HepG2 (cell line): ENCODE results near the gene PIP5K1C. TPM values are rescaled to one million over a fixed set of nuclear protein-coding genes. Genes with fewer than 3 reads are reported as not detected.

Experiments used
- ATAC-seq: fragments of 200-7000 bp; cut with Tn5 transposase; 3 replicates; pipeline ENCODE4 v1.9.1; 2020; ENCODE audit warnings: mild to moderate bottlenecking, moderate library complexity
- BruUV-seq: library from RNA; stranded (reverse); fragments of 400-500 nt; replicated peaks from 2 replicates; lab custom pipeline; 2021; lab: Mats Ljungman, UMichigan
- CTCF ChIA-PET: fragments of 300-600 bp; formaldehyde crosslinking; extraction: SDS; loops from one replicate; lab custom pipeline; 2021; ENCODE audit warnings: low total read pairs, inconsistent platforms, low intra/inter-chr PET ratio; lab: Yijun Ruan, JAX
- POLR2A ChIA-PET: fragments of 350-600 bp; sonication (Branson Sonifier 250); formaldehyde crosslinking; loops from one replicate; lab custom pipeline; 2020; ENCODE audit warnings: antibody characterized with exemption, inconsistent platforms; lab: Yijun Ruan, JAX
- DNase-seq: peaks from one replicate; pipeline ENCODE4 v3.0.0-alpha.2; 2015; ENCODE audit warnings: low spot score
- FAIRE-seq: peaks from 3 replicates; lab custom pipeline; 2011; peaks lifted over from hg19 to GRCh38; lab: Jason Lieb, UNC
- H2AFZ ChIP-seq: one replicate; pipeline ENCODE4 v1.6.1; 2011; ENCODE audit warnings: low read length, inconsistent platforms
- H3K27ac ChIP-seq: fragments of 300-600 bp; 3 replicates; pipeline ENCODE4 v1.8.0; 2011; ENCODE audit warnings: mixed run types, mild to moderate bottlenecking, mixed read lengths, low read length, inconsistent platforms; ENCODE audit not compliant: insufficient read depth; ENCODE audit errors: extremely low read length
- H3K27me3 ChIP-seq, 2 experiments: fragments of 200-600 bp in 1 of 2; 2 replicates in 1 of 2; 3 replicates in 1 of 2; pipeline versions ENCODE4 v1.6.0 to v1.8.0; 2011; ENCODE audit warnings: low read length in 2 of 2, mild to moderate bottlenecking in 2 of 2, moderate library complexity in 2 of 2, inconsistent platforms in 1 of 2; ENCODE audit not compliant: insufficient read depth in 2 of 2, control insufficient read depth in 1 of 2
- H3K36me3 ChIP-seq, 2 experiments: fragments of 200-600 bp in 1 of 2; replicated peaks in 1 of 2; 2 replicates in 1 of 2; 3 replicates in 1 of 2; pipeline versions ENCODE4 v1.5.1 to v1.8.0; 2011; ENCODE audit warnings: low read length in 2 of 2, inconsistent platforms in 1 of 2; ENCODE audit not compliant: insufficient read depth in 2 of 2, control insufficient read depth in 1 of 2
- H3K4me1 ChIP-seq: 2 replicates; pipeline ENCODE4 v1.5.1; 2012; ENCODE audit warnings: low read length, inconsistent platforms; ENCODE audit not compliant: insufficient read depth
- H3K4me2 ChIP-seq: 2 replicates; pipeline ENCODE4 v1.6.0; 2011; ENCODE audit warnings: low read depth, low read length, inconsistent platforms
- H3K4me3 ChIP-seq, 3 experiments: fragments of 200-600 bp in 1 of 3; sonication (generic), shearing (Covaris generic) in 1 of 3; replicated peaks in 1 of 3; 2 replicates each; pipeline ENCODE4 v1.5.1; 2011 to 2016; ENCODE audit warnings: low read length in 3 of 3, inconsistent platforms in 2 of 3, low read depth in 2 of 3, mild to moderate bottlenecking in 2 of 3, control low read depth in 1 of 3, mixed read lengths in 1 of 3; ENCODE audit not compliant: insufficient read depth in 1 of 3
- H3K79me2 ChIP-seq: one replicate; pipeline ENCODE4 v1.6.1; 2011; ENCODE audit warnings: low read length, inconsistent platforms; ENCODE audit not compliant: insufficient read depth
- H3K9ac ChIP-seq: 2 replicates; pipeline ENCODE4 v1.6.0; 2011; ENCODE audit warnings: mild to moderate bottlenecking, low read depth, low read length, inconsistent platforms; ENCODE audit not compliant: insufficient read depth
- H3K9me3 ChIP-seq: 2 replicates; pipeline ENCODE4 v1.5.1; 2012; ENCODE audit warnings: mild to moderate bottlenecking, low read length
- H4K20me1 ChIP-seq: 2 replicates; pipeline ENCODE4 v1.6.0; 2011; ENCODE audit warnings: inconsistent platforms, mild to moderate bottlenecking, low read length, moderate library complexity; ENCODE audit not compliant: insufficient read depth
- BORCS8-MEF2B ChIP-seq: sonication (generic); formaldehyde crosslinking; IDR thresholded peaks from 2 replicates; pipeline ENCODE4 v1.8.0; 2022; ENCODE audit warnings: mild to moderate bottlenecking, missing genetic modification reagents
- CSRNP1 ChIP-seq: sonication (generic); formaldehyde crosslinking; IDR thresholded peaks from 2 replicates; pipeline ENCODE4 v1.8.1; 2023; ENCODE audit warnings: mild to moderate bottlenecking, missing genetic modification reagents
- EHMT2 ChIP-seq: fragments of 200-600 bp; sonication (generic); IDR thresholded peaks from 2 replicates; pipeline ENCODE4 v1.7.0; 2017; ENCODE audit warnings: antibody characterized with exemption, low read depth, low read length, borderline replicate concordance
- GLI4 ChIP-seq: sonication (generic); formaldehyde crosslinking; IDR thresholded peaks from 2 replicates; pipeline ENCODE4 v1.5.1; 2020; ENCODE audit warnings: missing genetic modification reagents, mild to moderate bottlenecking, moderate library complexity, borderline replicate concordance
- KDM4B ChIP-seq: sonication (generic); formaldehyde crosslinking; IDR thresholded peaks from 2 replicates; pipeline ENCODE4 v1.4.0; 2020; ENCODE audit warnings: missing genetic modification reagents
- PREB ChIP-seq: sonication (generic); formaldehyde crosslinking; IDR thresholded peaks from 2 replicates; pipeline ENCODE4 v1.4.0; 2020; ENCODE audit warnings: missing genetic modification reagents
- SP1 ChIP-seq, 2 experiments: fragments of 450-650 bp in 1 of 2; sonication (generic) in 1 of 2; formaldehyde crosslinking in 1 of 2; IDR thresholded peaks; 2 replicates each; pipeline versions ENCODE4 v1.4.0 to v1.6.1; 2016 to 2020; ENCODE audit warnings: missing genetic modification reagents in 1 of 2
- TP53 ChIP-seq: sonication (generic); formaldehyde crosslinking; conservative IDR thresholded peaks from 2 replicates; pipeline ENCODE4 v1.4.0; 2020; ENCODE audit warnings: missing genetic modification reagents
- ZFP90 ChIP-seq: sonication (generic); formaldehyde crosslinking; IDR thresholded peaks from 2 replicates; pipeline ENCODE4 v1.8.0; 2022; ENCODE audit warnings: missing genetic modification reagents, mild to moderate bottlenecking, inconsistent platforms, borderline replicate concordance
- ZNF121 ChIP-seq: sonication (generic); formaldehyde crosslinking; IDR thresholded peaks from 2 replicates; pipeline ENCODE4 v1.5.0; 2020; ENCODE audit warnings: mild to moderate bottlenecking, missing genetic modification reagents
- ZNF20 ChIP-seq: sonication (generic); formaldehyde crosslinking; IDR thresholded peaks from 2 replicates; pipeline ENCODE4 v1.4.0; 2020; ENCODE audit warnings: mild to moderate bottlenecking, moderate library complexity, missing genetic modification reagents
- ZNF512 ChIP-seq: sonication (generic); formaldehyde crosslinking; IDR thresholded peaks from 2 replicates; pipeline ENCODE4 v1.4.0; 2020; ENCODE audit warnings: mild to moderate bottlenecking, missing genetic modification reagents
- ZNF550 ChIP-seq: sonication (generic); formaldehyde crosslinking; IDR thresholded peaks from 2 replicates; pipeline ENCODE4 v1.4.0; 2020; ENCODE audit warnings: mild to moderate bottlenecking, missing genetic modification reagents, borderline replicate concordance
- ZNF7 ChIP-seq: IDR thresholded peaks from 2 replicates; pipeline ENCODE4 v1.6.1; 2016; ENCODE audit warnings: missing biosample characterization, missing genetic modification reagents
- ZSCAN25 ChIP-seq: sonication (generic); formaldehyde crosslinking; IDR thresholded peaks from 2 replicates; pipeline ENCODE4 v1.8.0; 2022; ENCODE audit warnings: mild to moderate bottlenecking, missing genetic modification reagents
- WGBS: methylation state at CpG from one replicate; pipeline ENCODE4 v1.1.6; 2017; ENCODE audit warnings: low lambda C conversion rate; 5-methylcytosine and 5-hydroxymethylcytosine counted together
- in situ Hi-C: cut with HindIII; loops from 2 replicates; pipeline ENCODE4 v1.10.0; 2017; ENCODE audit warnings: low pct_unique_long_range_greater_than_20kb; ENCODE audit not compliant: extremely low pct_ligation_motif_present
- intact Hi-C: fragments of 100-400 bp; cut with micrococcal nuclease; formaldehyde crosslinking; loops from one replicate; pipeline ENCODE4 v1.10.0; 2022; ENCODE audit not compliant: unreplicated experiment
- polyA plus RNA-seq, 8 experiments: library from polyadenylated mRNA; depleted of rRNA in 3 of 8; stranded (reverse) in 7 of 8; unstranded in 1 of 8; fragments of >200 nt; fragmentation: Illumina TruSeq in 4 of 8; extraction: Trizol in 4 of 8; gene quantifications; 2 replicates each; pipeline versions ENCODE4 v1.2.1 to v1.2.3, GENCODE V29; 2011 to 2016; ENCODE audit warnings: low read depth in 4 of 8, missing spikeins in 1 of 8, mixed read lengths in 1 of 8; ENCODE audit not compliant: insufficient read depth in 1 of 8
- total RNA-seq, 5 experiments: library from RNA; depleted of rRNA; stranded (reverse); fragments of >200 nt; fragmentation: Illumina TruSeq; extraction: Trizol; gene quantifications; 2 replicates each; pipeline ENCODE4 v1.2.3, GENCODE V29; 2016; ENCODE audit warnings: low read depth in 1 of 5

PIP5K1C gene
- total and polyA plus RNA-seq, 2 of the 13 experiments (the other 11 are each of a cell fraction or from before 2014, with no cell fraction given), result 3.6 to 4.3 TPM

GRCh38 chr19:3586707-3587346 lies 113.4 kb downstream of the PIP5K1C start:
- CTCF ChIA-PET, result interaction anchor here (1.4 kb wide), 1 partner anchor 42 kb away, joined by 5 read pairs; no protein-coding TSS in a partner anchor
- no peak for FAIRE-seq
- in situ Hi-C loops, result no loop called here
- no peak for DNase-seq
- WGBS, result 34% methylated on average over 16 of the region's 31 CpGs
- Histone ChIP-seq H3K4me2 (no peak overlapping the region), H3K4me3 (no peak overlapping the region), H4K20me1 (no peaks in the 10 kb centered on the region), H2AFZ (no peak overlapping the region), H3K36me3 (no peaks in the 10 kb centered on the region), H3K9ac (no peak overlapping the region), H3K4me1 (no peaks in the 10 kb centered on the region), H3K27me3 (peaks cover 3 to 23% of the 10 kb centered on the region in 2 experiments; a peak in 4 of 5 replicates), H3K9me3 (no peaks in the 10 kb centered on the region), H3K79me2 (no peaks in the 10 kb centered on the region), H3K27ac (no peak overlapping the region)
- no peak for ATAC-seq
- BruUV-seq, result no TSS peak
- intact Hi-C loops, result no loop called here
- POLR2A ChIA-PET, result no interaction called here
- TF ChIP-seq ZNF7 (CRISPR knock-in tag) (no peak), KDM4B (CRISPR knock-in tag) (no peak), ZNF512 (no peak), ZNF20 (CRISPR knock-in tag) (no peak), SP1 (IDR thresholded peaks at IDR 0.05) (no peak), SP1 (CRISPR knock-in tag; IDR thresholded peaks at IDR 0.05) (no peak), EHMT2 (no peak), ZNF550 (CRISPR knock-in tag) (no peak), PREB (CRISPR knock-in tag) (no peak), ZSCAN25 (CRISPR knock-in tag) (no peak), CSRNP1 (CRISPR knock-in tag) (no peak), ZFP90 (CRISPR knock-in tag) (no peak), ZNF121 (CRISPR knock-in tag) (no peak), BORCS8-MEF2B (CRISPR knock-in tag) (no peak), TP53 (CRISPR knock-in tag) (no peak), GLI4 (no peak)
